Measurements from ENCODE around the gene BIVM. TPM values are rescaled to one million over a fixed set of nuclear protein-coding genes. Genes with fewer than 3 reads are reported as not detected.

The BIVM gene
- total and polyA plus RNA-seq, 4 donors = 30.6 to 62.2 (median 52.6) TPM

DNA sequence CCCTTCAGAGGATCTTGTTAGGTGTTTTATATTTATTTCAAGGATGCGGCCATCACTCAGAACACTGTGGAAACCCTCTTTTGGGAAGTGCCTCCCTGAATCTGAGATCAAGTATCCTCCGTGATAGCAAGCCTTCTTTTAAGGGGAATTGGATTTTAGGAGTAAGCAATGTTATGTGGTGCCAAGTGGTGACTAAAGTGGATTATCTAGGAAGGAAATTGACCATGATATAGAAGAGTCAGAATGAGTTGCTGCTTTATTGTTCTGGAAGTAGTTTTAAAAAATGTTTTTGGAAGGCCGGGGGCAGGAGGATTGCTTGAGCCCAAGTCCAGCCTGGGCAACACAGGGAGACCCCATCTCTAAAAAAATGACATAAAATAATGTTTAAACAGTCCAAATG is 53.6 kb downstream of the BIVM start:
- no peak for DNase-seq (ENCODE audit: low read depth in 4 of 6, low spot score in 6 of 6)
- H3K27me3 ChIP-seq (ENCODE audit: control insufficient read depth, insufficient read depth, low read length) = no peaks in the 10 kb centered on the region
- H3K4me3 ChIP-seq (ENCODE audit: low read depth, low read length) = no peak overlapping the region
- peaks cover 4% of the 10 kb centered on the region for H3K4me1 ChIP-seq (ENCODE audit: control insufficient read depth, insufficient read depth, low read length)
- H3K9me3 ChIP-seq (ENCODE audit: control insufficient read depth, insufficient read depth, low read length) = no peaks in the 10 kb centered on the region
- 100% methylated on average over 2 of the region's 3 CpGs for whole genome bisulfite sequencing (ENCODE audit: insufficient coverage)
- no peak overlapping the region for H3K27ac ChIP-seq (ENCODE audit: low read depth, low read length)
- H3K36me3 ChIP-seq (ENCODE audit: control insufficient read depth, insufficient read depth, low read length) = peaks cover 12% of the 10 kb centered on the region

DNA sequence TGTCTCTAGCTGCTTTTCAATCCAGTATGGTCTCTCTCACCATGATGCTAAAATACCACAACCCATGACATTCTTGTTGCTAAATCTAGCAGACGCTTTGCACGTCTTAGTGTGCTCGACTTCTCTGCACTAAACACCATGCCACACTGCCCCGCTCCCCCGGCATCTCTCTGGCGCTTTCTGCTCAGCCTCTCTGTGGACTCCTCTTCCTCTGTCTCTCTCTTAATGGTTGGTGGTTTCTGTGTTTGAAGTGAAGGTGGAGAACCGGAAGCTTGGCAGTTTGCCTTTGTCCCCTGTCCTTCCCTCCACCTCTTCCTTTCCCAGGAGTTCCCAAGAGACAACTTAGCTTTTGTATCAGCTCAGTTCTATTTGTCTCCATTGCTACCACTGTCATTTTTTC is 55.8 kb downstream of the BIVM start:
- WGBS (ENCODE audit: insufficient coverage) = 100% methylated on average over 1 of the region's 7 CpGs

DNA sequence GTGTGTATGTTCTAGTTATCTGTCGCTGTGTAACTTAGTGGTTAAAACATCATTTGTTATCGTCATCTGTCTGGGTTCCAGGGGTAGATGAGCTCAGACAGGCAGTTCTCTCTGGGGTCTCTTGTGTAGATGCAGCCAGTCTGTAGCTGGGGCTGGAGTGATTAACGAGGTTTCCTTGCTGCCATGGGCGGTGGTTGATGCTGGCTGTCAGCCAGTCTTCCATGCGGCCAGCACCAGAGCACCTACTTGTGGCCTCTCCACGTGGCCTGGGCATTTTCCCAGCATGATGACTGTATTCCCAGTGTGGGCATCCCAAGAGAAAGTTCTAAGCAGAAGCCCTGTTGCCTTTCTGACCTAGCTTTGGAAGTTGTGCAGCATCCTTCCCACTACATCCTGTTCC is 57.6 kb downstream of the BIVM start:
- H3K4me1 ChIP-seq (ENCODE audit: control insufficient read depth, insufficient read depth, low read length) = no peaks in the 10 kb centered on the region
- H3K4me3 ChIP-seq (ENCODE audit: low read depth, low read length) = no peak overlapping the region
- no peaks in the 10 kb centered on the region for H3K27me3 ChIP-seq (ENCODE audit: control insufficient read depth, insufficient read depth, low read length)
- no peak overlapping the region for H3K27ac ChIP-seq (ENCODE audit: low read depth, low read length)
- no peak for DNase-seq (ENCODE audit: low read depth in 4 of 6, low spot score in 6 of 6)
- 57% methylated on average over 6 of the region's 6 CpGs for WGBS (ENCODE audit: insufficient coverage)
- no peaks in the 10 kb centered on the region for H3K9me3 ChIP-seq (ENCODE audit: control insufficient read depth, insufficient read depth, low read length)
- H3K36me3 ChIP-seq (ENCODE audit: control insufficient read depth, insufficient read depth, low read length) = peaks cover 15% of the 10 kb centered on the region

More for the DNA sequence above, 55.8 kb downstream of the BIVM start:
- DNase-seq (ENCODE audit: low read depth in 4 of 6, low spot score in 6 of 6) = no peak
- Histone ChIP-seq H3K36me3 (ENCODE audit: control insufficient read depth, insufficient read depth, low read length) (peaks cover 12% of the 10 kb centered on the region), H3K9me3 (ENCODE audit: control insufficient read depth, insufficient read depth, low read length) (no peaks in the 10 kb centered on the region), H3K27ac (ENCODE audit: low read depth, low read length) (no peak overlapping the region), H3K4me3 (ENCODE audit: low read depth, low read length) (no peak overlapping the region), H3K4me1 (ENCODE audit: control insufficient read depth, insufficient read depth, low read length) (no peaks in the 10 kb centered on the region), H3K27me3 (ENCODE audit: control insufficient read depth, insufficient read depth, low read length) (no peaks in the 10 kb centered on the region)

DNA sequence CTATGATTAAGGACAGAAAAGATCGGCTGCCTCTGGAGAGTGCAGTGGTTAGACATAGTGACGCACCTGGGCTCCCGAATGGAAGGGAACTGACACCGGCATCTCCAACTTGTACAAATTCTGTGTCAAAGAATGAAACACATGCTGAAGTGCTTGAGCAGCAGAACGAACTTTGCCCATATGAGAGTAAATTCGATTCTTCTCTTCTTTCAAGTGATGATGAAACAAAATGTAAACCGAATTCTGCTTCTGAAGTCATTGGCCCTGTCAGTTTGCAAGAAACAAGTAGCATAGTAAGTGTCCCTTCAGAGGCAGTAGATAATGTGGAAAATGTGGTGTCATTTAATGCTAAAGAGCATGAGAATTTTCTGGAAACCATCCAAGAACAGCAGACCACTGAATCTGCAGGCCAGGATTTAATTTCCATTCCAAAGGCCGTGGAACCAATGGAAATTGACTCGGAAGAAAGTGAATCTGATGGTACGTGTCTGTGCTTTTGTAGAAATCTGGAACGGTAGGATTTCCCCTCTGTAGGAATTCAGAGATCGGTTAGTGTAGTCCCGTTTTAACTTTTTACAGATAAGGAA is 63.8 kb downstream of the BIVM start:
- H3K9me3 ChIP-seq (ENCODE audit: control insufficient read depth, insufficient read depth, low read length) = no peaks in the 10 kb centered on the region
- DNase-seq (ENCODE audit: low read depth in 4 of 6, low spot score in 6 of 6) = no peak
- 82% methylated on average over 13 of the region's 13 CpGs for WGBS (ENCODE audit: insufficient coverage)

DNA sequence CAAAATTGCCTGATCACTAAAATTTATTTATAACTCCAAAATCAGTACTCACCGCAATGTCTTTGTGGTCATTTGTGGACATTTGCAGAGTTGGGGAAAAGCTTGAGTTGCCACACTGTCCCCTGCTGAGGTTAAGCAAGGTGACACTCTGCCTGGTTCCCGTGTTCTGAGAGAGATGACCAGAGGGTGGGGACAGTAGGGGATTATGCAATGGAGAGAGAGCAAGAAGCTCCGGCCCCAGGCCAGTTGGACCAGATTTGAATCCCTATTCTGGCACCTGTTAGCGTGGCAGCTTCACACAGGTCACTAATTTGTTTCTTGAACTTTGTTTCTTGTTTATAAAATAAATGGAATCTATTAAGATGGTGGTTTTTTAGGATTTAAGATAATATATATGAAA is 64.7 kb downstream of the BIVM start:
- WGBS (ENCODE audit: insufficient coverage) = 100% methylated on average over 2 of the region's 4 CpGs
- no peak overlapping the region for H3K4me3 ChIP-seq (ENCODE audit: low read depth, low read length)
- no peaks in the 10 kb centered on the region for H3K9me3 ChIP-seq (ENCODE audit: control insufficient read depth, insufficient read depth, low read length)
- no peaks in the 10 kb centered on the region for H3K4me1 ChIP-seq (ENCODE audit: control insufficient read depth, insufficient read depth, low read length)
- no peaks in the 10 kb centered on the region for H3K27me3 ChIP-seq (ENCODE audit: control insufficient read depth, insufficient read depth, low read length)
- peaks cover 47% of the 10 kb centered on the region for H3K36me3 ChIP-seq (ENCODE audit: control insufficient read depth, insufficient read depth, low read length)
- H3K27ac ChIP-seq (ENCODE audit: low read depth, low read length) = no peak overlapping the region
- no peak for DNase-seq (ENCODE audit: low read depth in 4 of 6, low spot score in 6 of 6)

More for the DNA sequence above, 63.8 kb downstream of the BIVM start:
- peaks cover 47% of the 10 kb centered on the region for H3K36me3 ChIP-seq (ENCODE audit: control insufficient read depth, insufficient read depth, low read length)
- no peaks in the 10 kb centered on the region for H3K27me3 ChIP-seq (ENCODE audit: control insufficient read depth, insufficient read depth, low read length)
- no peaks in the 10 kb centered on the region for H3K4me1 ChIP-seq (ENCODE audit: control insufficient read depth, insufficient read depth, low read length)
- H3K4me3 ChIP-seq (ENCODE audit: low read depth, low read length) = no peak overlapping the region
- H3K27ac ChIP-seq (ENCODE audit: low read depth, low read length) = no peak overlapping the region

DNA sequence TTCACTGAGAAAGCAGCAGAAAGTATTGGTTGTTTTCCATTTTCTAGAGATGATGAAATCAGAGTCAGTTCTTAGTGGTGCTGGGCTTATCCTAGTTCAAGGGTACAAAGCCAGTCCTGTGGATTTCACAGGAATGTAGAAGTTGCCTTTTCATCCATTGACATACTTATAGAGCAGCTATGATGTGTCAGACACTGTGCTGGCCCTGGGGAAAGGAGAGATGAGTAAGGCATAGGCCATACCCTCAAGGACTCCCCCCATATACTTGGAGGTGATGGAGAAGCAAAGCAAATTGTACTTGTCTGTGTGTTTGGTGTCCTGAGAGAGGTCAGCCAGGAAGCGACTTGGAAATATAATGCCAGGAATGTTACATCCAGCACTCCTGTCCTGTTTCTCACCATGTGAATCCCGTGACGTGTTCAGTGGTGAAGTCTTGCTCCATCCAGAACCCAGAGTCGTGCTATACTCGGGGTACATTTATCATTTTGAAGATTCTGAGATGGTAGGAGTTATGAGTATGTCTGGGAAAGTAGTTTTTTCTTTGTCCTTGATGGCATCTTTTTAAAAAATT is 69.5 kb downstream of the BIVM start:
- DNase-seq (ENCODE audit: low read depth in 4 of 6, low spot score in 6 of 6) = no peak
- Histone ChIP-seq H3K4me3 (ENCODE audit: low read depth, low read length) (no peak overlapping the region), H3K36me3 (ENCODE audit: control insufficient read depth, insufficient read depth, low read length) (peaks cover 41% of the 10 kb centered on the region), H3K27me3 (ENCODE audit: control insufficient read depth, insufficient read depth, low read length) (no peaks in the 10 kb centered on the region), H3K27ac (ENCODE audit: low read depth, low read length) (no peak overlapping the region), H3K4me1 (ENCODE audit: control insufficient read depth, insufficient read depth, low read length) (peaks cover 6% of the 10 kb centered on the region), H3K9me3 (ENCODE audit: control insufficient read depth, insufficient read depth, low read length) (no peaks in the 10 kb centered on the region)
- 100% methylated on average over 1 of the region's 5 CpGs for WGBS (ENCODE audit: insufficient coverage)

DNA sequence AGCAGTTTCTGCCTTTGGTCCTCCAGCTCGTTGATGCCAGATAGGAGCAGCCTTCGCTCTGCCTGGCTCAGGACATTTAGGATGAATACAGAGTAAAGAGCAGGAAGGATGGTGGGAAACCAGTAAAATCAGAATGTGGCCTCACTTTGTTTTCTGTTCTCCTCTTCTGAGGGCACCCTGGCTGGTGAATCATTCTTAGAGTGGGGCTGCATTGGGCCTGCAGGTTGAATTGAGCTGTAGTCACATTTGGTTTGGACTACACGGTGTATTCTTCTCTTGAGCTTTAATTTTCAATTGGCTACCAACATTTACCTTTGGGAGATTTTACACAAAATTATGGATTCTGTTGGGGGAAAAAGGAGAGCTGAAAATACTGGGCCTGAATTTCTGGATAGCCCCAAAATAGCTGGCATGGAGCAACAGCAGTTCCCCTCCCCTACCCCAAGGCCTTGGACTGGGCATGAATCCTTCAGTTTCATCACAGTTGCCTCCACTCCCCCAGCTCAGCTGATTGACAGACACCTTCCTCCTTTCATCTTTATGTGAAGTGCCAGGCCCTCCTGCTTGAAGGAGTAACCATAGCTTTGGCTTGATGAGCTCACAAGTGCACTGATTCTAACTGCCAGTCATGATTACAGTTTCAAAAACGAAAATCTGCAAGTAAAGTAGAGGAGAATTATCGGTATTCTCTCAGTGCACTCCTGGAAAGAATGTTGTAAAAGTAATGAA is 71.2 kb downstream of the BIVM start:
- Histone ChIP-seq H3K27me3 (ENCODE audit: control insufficient read depth, insufficient read depth, low read length) (no peaks in the 10 kb centered on the region), H3K4me3 (ENCODE audit: low read depth, low read length) (no peak overlapping the region), H3K27ac (ENCODE audit: low read depth, low read length) (no peak overlapping the region), H3K36me3 (ENCODE audit: control insufficient read depth, insufficient read depth, low read length) (peaks cover 30% of the 10 kb centered on the region), H3K9me3 (ENCODE audit: control insufficient read depth, insufficient read depth, low read length) (no peaks in the 10 kb centered on the region), H3K4me1 (ENCODE audit: control insufficient read depth, insufficient read depth, low read length) (peaks cover 6% of the 10 kb centered on the region)
- DNase-seq (ENCODE audit: low read depth in 4 of 6, low spot score in 6 of 6) = no peak
- WGBS (ENCODE audit: insufficient coverage) = 86% methylated on average over 2 of the region's 5 CpGs

DNA sequence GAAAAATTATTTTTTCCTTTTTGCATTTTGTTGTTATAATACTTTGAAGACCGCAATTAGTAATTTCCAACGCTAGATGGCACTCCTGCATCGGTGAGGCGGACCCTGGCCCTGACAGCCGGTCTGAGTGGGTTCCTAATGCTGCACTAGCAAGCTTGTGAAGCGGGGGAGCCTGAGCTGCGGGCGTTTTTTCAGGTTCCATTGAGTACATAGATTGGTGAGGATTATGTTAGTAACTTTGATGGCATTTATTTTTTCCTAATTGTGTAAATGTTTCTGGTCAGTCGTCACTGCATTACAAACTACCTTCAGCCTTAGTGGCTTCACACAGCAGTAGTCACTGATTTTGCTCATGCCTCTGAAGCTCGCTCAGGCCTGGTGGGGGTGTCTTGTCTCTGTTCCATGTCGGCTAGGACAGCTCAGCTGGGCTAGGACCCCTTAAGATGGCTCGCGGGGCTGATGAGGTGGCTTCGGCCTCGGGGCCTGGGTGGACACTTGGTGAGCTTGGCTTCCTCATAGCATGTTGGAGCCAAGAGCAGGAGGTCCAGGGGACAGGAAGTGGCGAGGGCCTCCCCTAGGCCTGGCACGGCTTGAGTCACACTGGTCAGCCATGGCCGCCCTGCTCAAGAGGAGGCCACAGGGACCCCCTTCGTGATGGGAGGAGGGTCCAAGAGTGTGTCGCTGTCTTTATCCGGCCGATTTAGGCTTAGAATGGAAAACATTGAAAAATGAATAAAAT is 71.9 kb downstream of the BIVM start:
- DNase-seq (ENCODE audit: low read depth in 4 of 6, low spot score in 6 of 6) = peak in 4 of 6 donors; percentile 43 to 94 (median 76)
- Histone ChIP-seq H3K9me3 (ENCODE audit: control insufficient read depth, insufficient read depth, low read length) (no peaks in the 10 kb centered on the region), H3K4me1 (ENCODE audit: control insufficient read depth, insufficient read depth, low read length) (peaks cover 6% of the 10 kb centered on the region), H3K4me3 (ENCODE audit: low read depth, low read length) (no peak overlapping the region), H3K27me3 (ENCODE audit: control insufficient read depth, insufficient read depth, low read length) (no peaks in the 10 kb centered on the region), H3K27ac (ENCODE audit: low read depth, low read length) (no peak overlapping the region), H3K36me3 (ENCODE audit: control insufficient read depth, insufficient read depth, low read length) (peaks cover 26% of the 10 kb centered on the region)
- 57% methylated on average over 17 of the region's 22 CpGs for WGBS (ENCODE audit: insufficient coverage)

DNA sequence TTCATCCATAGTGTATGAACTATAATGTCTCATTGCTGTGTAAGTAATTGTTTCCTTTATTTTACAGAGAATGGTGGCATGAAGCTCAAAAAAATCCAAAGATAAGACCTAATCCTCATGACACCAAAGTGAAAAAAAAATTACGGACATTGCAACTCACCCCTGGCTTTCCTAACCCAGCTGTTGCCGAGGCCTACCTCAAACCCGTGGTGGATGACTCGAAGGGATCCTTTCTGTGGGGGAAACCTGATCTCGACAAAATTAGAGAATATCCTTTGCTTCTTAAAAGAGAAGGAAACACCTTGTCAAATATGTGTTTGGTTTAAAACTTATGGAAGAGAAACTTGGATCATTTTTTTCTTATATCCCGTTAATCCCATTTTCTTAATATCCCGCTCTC is 73.2 kb downstream of the BIVM start:
- no peaks in the 10 kb centered on the region for H3K27me3 ChIP-seq (ENCODE audit: control insufficient read depth, insufficient read depth, low read length)
- no CpG with 5 or more reads among the region's 7 CpGs for whole genome bisulfite sequencing (ENCODE audit: insufficient coverage)
- no peak overlapping the region for H3K27ac ChIP-seq (ENCODE audit: low read depth, low read length)
- no peak for DNase-seq (ENCODE audit: low read depth in 4 of 6, low spot score in 6 of 6)
- H3K4me3 ChIP-seq (ENCODE audit: low read depth, low read length) = no peak overlapping the region
- peaks cover 6% of the 10 kb centered on the region for H3K4me1 ChIP-seq (ENCODE audit: control insufficient read depth, insufficient read depth, low read length)
- peaks cover 17% of the 10 kb centered on the region for H3K36me3 ChIP-seq (ENCODE audit: control insufficient read depth, insufficient read depth, low read length)
- no peaks in the 10 kb centered on the region for H3K9me3 ChIP-seq (ENCODE audit: control insufficient read depth, insufficient read depth, low read length)
